Spleen (tissue), 11 donors: ENCODE data around the gene ACY1. TPM values are rescaled to one million over a fixed set of nuclear protein-coding genes. Genes with fewer than 3 reads are reported as not detected.
A peak's percentile ranks its signal among the peaks of the same experiment; 100 is the strongest.

ENCODE experiments used
- DNase-seq: peaks from one replicate; pipeline ENCODE4 v3.0.0-alpha.2; 2020
- H3K27ac ChIP-seq, 8 donors: fragments of 200-600 bp; sonication (generic) in 7 of 8; 1 replicate in 4 of 8; 2 replicates in 4 of 8; pipeline versions ENCODE4 v1.5.0 to v1.8.0; 2016 to 2021; ENCODE audit warnings: inconsistent platforms in 4 of 8, mild to moderate bottlenecking in 4 of 8, moderate library complexity in 1 of 8
- H3K27me3 ChIP-seq, 7 donors: fragments of 200-600 bp; sonication (generic) in 6 of 7; replicated peaks in 1 of 7; 1 replicate in 4 of 7; 2 replicates in 3 of 7; pipeline versions ENCODE4 v1.5.0 to v1.8.0; 2016 to 2021; ENCODE audit warnings: inconsistent platforms in 3 of 7, mild to moderate bottlenecking in 1 of 7
- H3K36me3 ChIP-seq, 6 donors: fragments of 200-600 bp; sonication (generic) in 5 of 6; 1 replicate in 4 of 6; 2 replicates in 2 of 6; pipeline versions ENCODE4 v1.5.0 to v1.8.0; 2016 to 2021; ENCODE audit warnings: inconsistent platforms in 2 of 6
- H3K4me1 ChIP-seq, 6 donors: fragments of 200-600 bp; sonication (generic) in 5 of 6; 1 replicate in 3 of 6; 2 replicates in 3 of 6; pipeline versions ENCODE4 v1.5.0 to v1.8.0; 2016 to 2021; ENCODE audit warnings: inconsistent platforms in 3 of 6
- H3K4me3 ChIP-seq, 8 donors: fragments of 200-600 bp; sonication (generic) in 7 of 8; 1 replicate in 4 of 8; 2 replicates in 4 of 8; pipeline versions ENCODE4 v1.5.0 to v1.8.0; 2016 to 2021; ENCODE audit warnings: inconsistent platforms in 4 of 8, mild to moderate bottlenecking in 4 of 8, moderate library complexity in 2 of 8
- H3K9me3 ChIP-seq, 8 donors: fragments of 200-600 bp; sonication (generic) in 7 of 8; 1 replicate in 4 of 8; 2 replicates in 4 of 8; pipeline versions ENCODE4 v1.5.0 to v1.8.0; 2016 to 2021; ENCODE audit warnings: inconsistent platforms in 4 of 8
- POLR2A ChIP-seq, 3 donors: fragments of 450-650 bp; IDR thresholded peaks; one replicate each; pipeline ENCODE4 v1.5.1; 2017; ENCODE audit warnings: antibody characterized with exemption in 3 of 3, mild to moderate bottlenecking in 1 of 3
- POLR2AphosphoS5 ChIP-seq, 3 donors: sonication (generic); formaldehyde crosslinking; IDR thresholded peaks; one replicate each; pipeline ENCODE4 v1.5.1; 2017; ENCODE audit warnings: antibody characterized with exemption in 3 of 3
- WGBS, 5 donors: extraction: QIAGEN DNeasy Blood & Tissue Kit in 3 of 5; methylation state at CpG; one replicate each; pipeline versions ENCODE4 v1.1.5 to v1.1.7; 2013 to 2018; 5-methylcytosine and 5-hydroxymethylcytosine counted together
- intact Hi-C: fragments of 100-400 bp; cut with DNase I; formaldehyde crosslinking; loops from one replicate; pipeline ENCODE4 v1.15.0; 2023; ENCODE audit warnings: low total_unique reads
- polyA plus RNA-seq, 3 donors: library from polyadenylated mRNA; stranded (reverse); fragments of 200-250 nt; gene quantifications; one replicate each; pipeline ENCODE4 v1.2.1, GENCODE V29; 2013
- total RNA-seq, 7 donors: library from RNA; depleted of rRNA in 3 of 7; stranded (reverse); fragments of >200 nt in 3 of 7; fragmentation: NEBNext Ultra II Directional in 4 of 7; extraction: Animal tissue kit (Norgen Biotek cat#: 25700) in 4 of 7; gene quantifications; one replicate each; pipeline versions ENCODE4 v1.1.0 to v1.2.1, GENCODE V29; 2016 to 2021
- TF ChIP-seq, protein P1 (sequence below), 11 experiments: fragments of 200-600 bp in 7 of 11; fragments of 450-650 bp in 4 of 11; sonication (generic) in 4 of 11; IDR thresholded peaks in 8 of 11; conservative IDR thresholded peaks in 3 of 11; 1 replicate in 7 of 11; 2 replicates in 4 of 11; pipeline versions ENCODE4 v1.4.0 to v1.8.0; 2016 to 2021; ENCODE audit warnings: antibody characterized with exemption in 11 of 11, inconsistent platforms in 4 of 11, mild to moderate bottlenecking in 1 of 11
- donor health status: healthy with polysubstance abuse.
- donor health status: DM: no; HTN: no; CAD: no; lungs with moderate emphysema.
- donor health status: DM: no; HTN: no; CAD: no.
- donor health status: Bipolar disorder and iron deficiency.
- donor health status: healthy.
- donor health status: DM: no; HTN: no; CAD: no.
- donor health status: DM: yes; HTN: yes; CAD: no.

The ACY1 gene
- total and polyA plus RNA-seq, 10 donors = 16.7 to 31.1 (median 28.2) TPM

GRCh38 chr3:51960386-51960785 lies 22.9 kb upstream of the ACY1 start:
- WGBS, 5 donors = 83 to 96% (median 92%) methylated on average over 8 to 10 of the region's 10 CpGs
- intact Hi-C loops = no loop called here
- TF ChIP-seq POLR2AphosphoS5 (IDR thresholded peaks at IDR 0.05) = no peak
- H3K4me3 ChIP-seq = no peak overlapping the region
- no peak for DNase-seq
- H3K27me3 ChIP-seq = peaks cover 0 to 27% (median 12%) of the 10 kb centered on the region in 7 donors
- H3K36me3 ChIP-seq = peaks cover 0 to 34% (median 0%) of the 10 kb centered on the region in 6 donors
- H3K9me3 ChIP-seq = no peaks in the 10 kb centered on the region
- no peak overlapping the region for H3K27ac ChIP-seq
- peaks cover 6 to 55% (median 25%) of the 10 kb centered on the region in 6 donors for H3K4me1 ChIP-seq

GRCh38 chr3:51961011-51961410 lies 22.3 kb upstream of the ACY1 start:
- Histone ChIP-seq H3K4me3 (no peak overlapping the region), H3K27me3 (peaks cover 0 to 21% (median 7%) of the 10 kb centered on the region in 7 donors), H3K4me1 (peaks cover 6 to 52% (median 22%) of the 10 kb centered on the region in 6 donors), H3K9me3 (no peaks in the 10 kb centered on the region), H3K27ac (no peak overlapping the region), H3K36me3 (peaks cover 0 to 34% (median 0%) of the 10 kb centered on the region in 6 donors)
- intact Hi-C loops = no loop called here
- WGBS, 5 donors = 91 to 95% (median 95%) methylated on average over 14 to 18 of the region's 18 CpGs
- TF ChIP-seq POLR2AphosphoS5 (IDR thresholded peaks at IDR 0.05) = no peak
- TF ChIP-seq, protein P1, sequence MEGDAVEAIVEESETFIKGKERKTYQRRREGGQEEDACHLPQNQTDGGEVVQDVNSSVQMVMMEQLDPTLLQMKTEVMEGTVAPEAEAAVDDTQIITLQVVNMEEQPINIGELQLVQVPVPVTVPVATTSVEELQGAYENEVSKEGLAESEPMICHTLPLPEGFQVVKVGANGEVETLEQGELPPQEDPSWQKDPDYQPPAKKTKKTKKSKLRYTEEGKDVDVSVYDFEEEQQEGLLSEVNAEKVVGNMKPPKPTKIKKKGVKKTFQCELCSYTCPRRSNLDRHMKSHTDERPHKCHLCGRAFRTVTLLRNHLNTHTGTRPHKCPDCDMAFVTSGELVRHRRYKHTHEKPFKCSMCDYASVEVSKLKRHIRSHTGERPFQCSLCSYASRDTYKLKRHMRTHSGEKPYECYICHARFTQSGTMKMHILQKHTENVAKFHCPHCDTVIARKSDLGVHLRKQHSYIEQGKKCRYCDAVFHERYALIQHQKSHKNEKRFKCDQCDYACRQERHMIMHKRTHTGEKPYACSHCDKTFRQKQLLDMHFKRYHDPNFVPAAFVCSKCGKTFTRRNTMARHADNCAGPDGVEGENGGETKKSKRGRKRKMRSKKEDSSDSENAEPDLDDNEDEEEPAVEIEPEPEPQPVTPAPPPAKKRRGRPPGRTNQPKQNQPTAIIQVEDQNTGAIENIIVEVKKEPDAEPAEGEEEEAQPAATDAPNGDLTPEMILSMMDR (IDR thresholded peaks at IDR 0.05 in 8 of 11, conservative IDR thresholded peaks at IDR 0.05 in 3 of 11) = no peak
- TF ChIP-seq POLR2A (IDR thresholded peaks at IDR 0.05) = no peak
- DNase-seq = no peak

DNA sequence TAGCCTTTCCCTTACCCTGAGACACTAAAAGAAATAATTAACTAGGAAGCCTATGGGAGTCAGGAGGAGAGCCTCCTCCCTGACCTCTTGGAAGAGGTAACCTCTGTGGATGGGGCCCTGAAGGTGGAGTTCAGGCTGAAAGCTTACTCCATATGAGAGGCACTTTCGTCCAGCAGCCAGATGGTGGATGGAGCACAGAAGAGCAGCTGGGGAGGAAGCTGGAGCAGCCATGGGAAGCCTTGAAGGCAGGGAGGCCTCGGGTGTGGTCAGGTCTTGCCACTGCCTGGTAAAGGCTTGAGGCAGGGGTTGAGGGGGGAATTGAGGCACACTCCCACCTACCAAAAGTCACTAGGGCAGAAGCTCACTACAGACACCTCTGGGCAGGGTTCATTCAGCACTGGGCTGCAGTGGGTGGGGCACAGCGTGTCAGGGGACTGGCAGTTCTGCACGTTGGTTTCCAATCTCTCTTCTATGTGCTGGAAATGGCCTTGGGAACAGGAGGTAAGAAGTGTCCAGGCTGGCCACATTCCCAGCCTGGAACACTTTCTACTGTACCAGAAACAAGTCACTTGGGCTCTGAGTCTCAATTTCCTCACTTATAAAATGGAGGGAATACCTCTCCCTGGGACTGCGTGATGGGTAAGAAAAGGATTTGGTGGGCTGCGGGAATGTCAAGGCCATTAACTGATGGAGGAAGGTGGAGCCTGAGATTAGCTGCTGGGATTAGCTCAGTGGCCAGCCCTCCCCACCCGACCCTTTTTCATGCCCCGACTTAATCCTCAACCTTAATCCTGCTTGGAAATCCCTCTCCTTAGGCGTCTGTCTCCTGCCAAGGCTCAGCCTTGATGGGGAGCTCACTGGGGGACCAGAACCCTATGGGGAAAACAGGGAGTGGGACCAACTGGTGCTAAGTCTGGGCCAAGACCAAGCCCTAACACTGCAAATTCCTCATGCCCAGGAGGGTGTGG lies 21.4 kb upstream of the ACY1 start:
- Histone ChIP-seq H3K27me3 (peaks cover 0 to 17% (median 0%) of the 10 kb centered on the region in 7 donors), H3K36me3 (peaks cover 0 to 34% (median 0%) of the 10 kb centered on the region in 6 donors), H3K9me3 (no peaks in the 10 kb centered on the region), H3K27ac (peak overlapping the region in 2 of 8 donors; percentile 15), H3K4me1 (peaks cover 0 to 52% (median 22%) of the 10 kb centered on the region in 6 donors), H3K4me3 (no peak overlapping the region)
- intact Hi-C loops = no loop called here
- 56 to 70% (median 68%) methylated on average over 9 of the region's 9 CpGs for WGBS, 5 donors
- no peak for DNase-seq
- TF ChIP-seq, protein P1 (IDR thresholded peaks at IDR 0.05 in 8 of 11, conservative IDR thresholded peaks at IDR 0.05 in 3 of 11) = no peak
- TF ChIP-seq POLR2A (IDR thresholded peaks at IDR 0.05) = no peak
- TF ChIP-seq POLR2AphosphoS5 (IDR thresholded peaks at IDR 0.05) = no peak

DNA sequence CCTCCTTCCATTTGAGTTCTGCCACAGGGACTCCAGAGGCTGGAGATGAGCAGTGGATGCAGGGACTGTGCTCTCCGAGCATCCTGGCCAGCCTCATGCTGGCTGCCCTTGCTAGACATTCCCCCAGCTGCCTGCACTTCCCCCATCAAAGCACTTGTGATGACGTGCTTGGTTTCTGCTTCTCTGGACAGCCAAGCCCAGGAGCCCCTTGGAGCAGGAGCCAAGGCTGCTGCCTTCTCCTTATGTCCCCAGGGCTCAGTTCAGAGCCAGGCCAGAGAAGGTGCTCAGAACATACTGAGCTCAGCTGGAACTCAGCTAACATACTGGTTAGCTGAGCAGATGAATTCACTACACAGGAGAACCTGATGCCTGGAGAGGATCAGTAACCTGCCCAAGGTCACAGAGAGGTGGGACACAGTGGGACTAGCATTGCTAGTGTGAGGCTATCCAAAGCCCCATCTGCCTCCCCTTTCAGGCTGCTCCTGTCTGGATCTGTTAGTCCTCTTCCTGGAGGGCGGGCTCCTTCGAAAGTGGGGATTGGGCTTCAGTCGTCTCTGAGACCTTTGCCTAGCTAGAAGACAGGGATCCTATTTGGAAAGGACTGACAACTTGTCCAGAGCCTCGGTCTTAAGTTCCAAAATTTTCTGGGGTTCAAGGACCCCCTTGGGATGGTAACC lies 20.3 kb upstream of the ACY1 start:
- DNase-seq = no peak

More for the DNA sequence above, 20.3 kb upstream of the ACY1 start:
- Histone ChIP-seq H3K4me3 (no peak overlapping the region), H3K27me3 (peaks cover 0 to 15% (median 0%) of the 10 kb centered on the region in 7 donors), H3K4me1 (peaks cover 0 to 52% (median 27%) of the 10 kb centered on the region in 6 donors), H3K9me3 (no peaks in the 10 kb centered on the region), H3K27ac (no peak overlapping the region), H3K36me3 (peaks cover 0 to 30% (median 0%) of the 10 kb centered on the region in 6 donors)
- 77 to 86% (median 84%) methylated on average over 5 to 6 of the region's 6 CpGs for WGBS, 5 donors
- intact Hi-C loops = no loop called here
- TF ChIP-seq POLR2AphosphoS5 (IDR thresholded peaks at IDR 0.05) (no peak), POLR2A (IDR thresholded peaks at IDR 0.05) (no peak)
- TF ChIP-seq, protein P1 (IDR thresholded peaks at IDR 0.05 in 8 of 11, conservative IDR thresholded peaks at IDR 0.05 in 3 of 11) = no peak
